H1 (cell line): ENCODE results near the gene KRT34. TPM values are rescaled to one million over a fixed set of nuclear protein-coding genes. Genes with fewer than 3 reads are reported as not detected.

Experiments
- SAP30 ChIP-seq: fragments of 300-600 bp; sonication (generic); IDR thresholded peaks from 2 replicates; pipeline ENCODE4 v1.7.1; 2012; ENCODE audit warnings: low read length, moderate library complexity, mild to moderate bottlenecking, inconsistent platforms; ENCODE audit not compliant: insufficient read depth, insufficient replicate concordance
- polyA plus RNA-seq, 7 experiments: library from polyadenylated mRNA; depleted of rRNA in 3 of 7; stranded (reverse) in 5 of 7; unstranded in 2 of 7; fragments of >200 nt in 5 of 7; fragments of 200-250 nt in 2 of 7; gene quantifications; 1 replicate in 5 of 7; 2 replicates in 1 of 7; 4 replicates in 1 of 7; pipeline versions ENCODE4 v1.2.1 to v1.2.3, GENCODE V29; 2011 to 2013; ENCODE audit warnings: missing spikeins in 2 of 7, mixed read lengths in 2 of 7
- total RNA-seq: library from RNA; stranded (reverse); fragmentation: NEBNext Ultra II Directional; extraction: Animal tissue kit (Norgen Biotek cat#: 25700); gene quantifications from 2 replicates; pipeline ENCODE4 v1.2.1, GENCODE V29; 2021
- TF ChIP-seq, protein P1 (sequence below): IDR thresholded peaks from 2 replicates; pipeline ENCODE4 v1.6.1; 2012; ENCODE audit warnings: low read length, inconsistent platforms

The KRT34 gene
- total and polyA plus RNA-seq, 2 of the 8 experiments (the other 6 are each of a cell fraction or from before 2014, with no cell fraction given): not detected

DNA sequence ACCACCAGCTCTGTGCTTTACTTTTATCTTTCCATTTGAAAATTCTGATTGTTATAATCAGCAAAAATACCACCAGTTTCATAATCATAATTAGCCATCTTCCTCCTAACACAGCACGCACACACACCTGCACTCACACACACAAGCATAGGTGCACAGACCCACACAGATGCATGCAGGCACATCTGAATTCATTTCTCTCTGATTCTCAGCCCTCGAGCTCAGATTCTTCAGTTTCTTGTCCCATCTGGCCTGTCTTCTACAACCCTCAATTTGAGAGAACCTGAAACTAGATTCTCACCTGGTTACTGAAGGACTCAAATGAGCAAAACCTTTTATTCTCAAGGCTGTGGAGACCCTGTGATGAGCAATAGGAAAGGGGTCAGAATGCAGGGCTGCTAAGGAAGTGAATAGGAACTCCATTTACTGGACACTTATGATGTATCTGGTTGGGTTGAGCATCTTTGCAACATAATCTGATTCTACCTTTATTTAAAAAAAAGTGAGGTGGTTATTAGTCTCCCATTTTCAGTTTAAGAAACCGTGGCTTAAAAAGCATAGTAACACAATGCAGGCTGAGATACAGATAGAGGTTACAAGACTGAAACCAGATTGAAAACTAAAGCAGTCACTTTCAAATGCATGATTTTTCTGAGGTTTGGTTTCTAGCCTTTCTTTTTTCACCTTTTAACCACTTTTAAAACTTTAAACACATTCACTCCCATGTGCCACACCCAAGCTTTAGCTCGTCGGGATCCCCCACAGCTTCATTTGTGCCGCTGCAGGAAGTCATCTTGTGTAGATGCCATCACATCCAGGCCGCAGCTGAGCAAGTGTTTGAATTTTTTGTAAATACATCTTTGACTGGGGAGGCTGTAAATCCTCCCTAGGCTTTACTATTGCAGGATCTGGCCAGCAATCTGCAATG, 40.9 kb downstream of the KRT34 start (continued):
- TF ChIP-seq, protein P1, sequence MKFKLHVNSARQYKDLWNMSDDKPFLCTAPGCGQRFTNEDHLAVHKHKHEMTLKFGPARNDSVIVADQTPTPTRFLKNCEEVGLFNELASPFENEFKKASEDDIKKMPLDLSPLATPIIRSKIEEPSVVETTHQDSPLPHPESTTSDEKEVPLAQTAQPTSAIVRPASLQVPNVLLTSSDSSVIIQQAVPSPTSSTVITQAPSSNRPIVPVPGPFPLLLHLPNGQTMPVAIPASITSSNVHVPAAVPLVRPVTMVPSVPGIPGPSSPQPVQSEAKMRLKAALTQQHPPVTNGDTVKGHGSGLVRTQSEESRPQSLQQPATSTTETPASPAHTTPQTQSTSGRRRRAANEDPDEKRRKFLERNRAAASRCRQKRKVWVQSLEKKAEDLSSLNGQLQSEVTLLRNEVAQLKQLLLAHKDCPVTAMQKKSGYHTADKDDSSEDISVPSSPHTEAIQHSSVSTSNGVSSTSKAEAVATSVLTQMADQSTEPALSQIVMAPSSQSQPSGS: no peak
- TF ChIP-seq SAP30: no peak
